GM19035 (cell line): ENCODE data around the gene ABHD5.

Source experiments
- ATAC-seq: cut with Tn5 transposase; IDR thresholded peaks from one replicate; pipeline ENCODE4 v1.9.1; 2021; ENCODE audit not compliant: unreplicated experiment

Gene ABHD5

GRCh38 chr3:43773273-43774094 lies 82.7 kb downstream of the ABHD5 start:
- ATAC-seq = no peak

DNA sequence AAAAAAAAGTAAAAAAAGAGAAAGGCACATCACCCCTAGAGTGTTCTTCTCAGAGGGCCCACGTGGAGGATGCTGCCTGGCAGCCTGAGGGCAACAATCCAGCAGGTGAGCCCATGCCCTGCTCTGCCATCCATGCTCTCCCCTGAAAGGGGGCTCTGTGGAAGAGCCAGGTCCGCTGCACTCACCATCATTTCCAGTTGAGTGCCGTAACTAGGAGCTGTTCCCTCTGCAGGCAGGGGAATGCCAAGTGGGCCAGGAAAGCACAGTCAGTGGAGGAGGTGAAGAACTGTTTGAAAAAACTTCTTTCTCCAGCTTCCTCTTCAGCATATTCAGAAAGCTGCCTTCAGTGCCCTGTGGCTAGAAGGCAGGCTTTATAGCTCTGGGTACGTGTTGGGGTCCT lies 84.1 kb downstream of the ABHD5 start:
- no peak for ATAC-seq

DNA sequence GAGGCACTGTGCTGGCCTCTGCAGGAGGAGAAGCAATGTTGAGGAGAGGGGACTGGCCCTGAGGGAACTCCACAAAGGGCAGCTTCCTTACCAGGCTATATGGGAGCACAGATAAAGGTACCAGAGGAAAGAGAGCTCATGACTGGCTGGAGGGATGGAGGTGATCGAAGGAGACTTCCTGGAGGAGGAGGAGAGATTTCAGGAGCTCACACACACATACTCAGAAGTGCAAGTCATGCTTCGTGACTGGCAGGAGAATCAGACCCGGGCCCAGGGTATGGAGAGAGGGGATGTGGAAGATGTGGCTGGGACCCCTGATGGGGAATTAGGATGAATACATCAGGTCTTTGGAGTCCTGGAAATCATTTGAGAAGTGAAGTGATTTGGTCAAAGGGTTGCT lies 85.4 kb downstream of the ABHD5 start:
- ATAC-seq = no peak

DNA sequence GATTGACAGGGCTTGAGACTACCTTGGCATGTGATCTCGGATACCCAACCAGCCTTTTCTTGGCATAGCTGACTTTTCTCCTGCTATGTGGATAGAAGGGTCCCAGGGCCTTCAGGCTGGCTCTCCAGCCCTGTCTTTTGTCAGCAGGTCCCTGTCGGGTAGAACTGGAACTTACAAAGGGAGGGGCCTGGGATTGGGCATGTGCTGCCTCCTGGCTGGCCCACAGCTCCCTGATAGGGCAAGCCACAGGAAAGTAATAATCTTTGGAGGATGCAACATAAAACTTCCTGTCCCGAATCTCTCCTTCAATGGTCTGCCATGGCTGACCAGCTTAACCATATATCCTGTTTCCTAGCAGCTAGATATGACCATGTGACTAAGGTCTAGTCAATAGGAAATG lies 89.1 kb downstream of the ABHD5 start:
- no peak for ATAC-seq

DNA sequence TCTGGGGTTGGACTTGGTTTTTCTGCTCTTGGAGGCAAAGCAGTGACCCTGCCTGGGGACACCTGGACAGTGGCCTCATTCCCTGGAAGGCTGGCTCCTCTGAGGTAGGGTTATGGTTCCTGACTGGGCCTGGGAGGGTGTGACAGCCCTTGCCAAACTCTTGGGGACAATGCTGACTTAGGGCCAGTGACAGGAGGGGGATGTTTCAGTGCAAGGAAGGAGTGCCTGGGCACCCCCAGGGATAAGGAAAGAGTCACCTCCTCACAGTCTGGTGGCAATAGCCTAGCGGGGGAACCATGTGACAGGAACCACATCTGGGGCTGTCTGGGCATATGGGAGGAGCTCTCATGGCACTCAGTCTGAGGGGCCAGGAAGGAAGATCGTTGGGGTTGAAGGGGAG lies 91.8 kb downstream of the ABHD5 start:
- ATAC-seq = no peak
